ENCODE measurements around the gene GADD45GIP1.
"Not testable (repeated sequence)": the region's sequence is repeated elsewhere in the genome, so short reads cannot be mapped to it uniquely, and the experiment has no call there.

Gene GADD45GIP1

DNA sequence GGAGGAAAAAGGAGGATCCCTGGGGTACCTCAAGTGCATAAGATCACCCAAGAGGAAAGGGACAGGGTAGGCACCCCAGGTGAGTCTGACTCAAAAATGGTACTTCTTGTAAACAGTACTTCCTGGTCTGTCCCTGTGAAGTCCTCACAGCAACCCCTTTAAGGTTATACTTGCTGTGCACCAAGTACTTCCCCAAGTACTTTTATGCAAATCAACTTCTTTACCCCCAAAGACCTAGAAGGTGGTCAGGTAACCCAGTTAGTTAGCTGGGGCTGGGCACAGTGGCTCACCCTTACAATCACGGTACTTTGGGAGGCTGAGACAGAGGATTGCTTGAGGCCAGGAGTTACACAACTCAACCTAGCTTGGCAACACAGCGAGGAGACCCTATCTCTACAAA lies 16.1 kb downstream of the GADD45GIP1 start:
- no peak for DNase-seq (ENCODE audit: low read depth in 2 of 2)

- no peak for DNase-seq (ENCODE audit: low read depth in 2 of 2)
Observed at GRCh38 chr19:12939975-12940423, 17.0 kb downstream of the GADD45GIP1 start.

- no peak for DNase-seq (ENCODE audit: low read depth in 2 of 2)
Observed at GRCh38 chr19:12938779-12939601, 18.0 kb downstream of the GADD45GIP1 start.

DNA sequence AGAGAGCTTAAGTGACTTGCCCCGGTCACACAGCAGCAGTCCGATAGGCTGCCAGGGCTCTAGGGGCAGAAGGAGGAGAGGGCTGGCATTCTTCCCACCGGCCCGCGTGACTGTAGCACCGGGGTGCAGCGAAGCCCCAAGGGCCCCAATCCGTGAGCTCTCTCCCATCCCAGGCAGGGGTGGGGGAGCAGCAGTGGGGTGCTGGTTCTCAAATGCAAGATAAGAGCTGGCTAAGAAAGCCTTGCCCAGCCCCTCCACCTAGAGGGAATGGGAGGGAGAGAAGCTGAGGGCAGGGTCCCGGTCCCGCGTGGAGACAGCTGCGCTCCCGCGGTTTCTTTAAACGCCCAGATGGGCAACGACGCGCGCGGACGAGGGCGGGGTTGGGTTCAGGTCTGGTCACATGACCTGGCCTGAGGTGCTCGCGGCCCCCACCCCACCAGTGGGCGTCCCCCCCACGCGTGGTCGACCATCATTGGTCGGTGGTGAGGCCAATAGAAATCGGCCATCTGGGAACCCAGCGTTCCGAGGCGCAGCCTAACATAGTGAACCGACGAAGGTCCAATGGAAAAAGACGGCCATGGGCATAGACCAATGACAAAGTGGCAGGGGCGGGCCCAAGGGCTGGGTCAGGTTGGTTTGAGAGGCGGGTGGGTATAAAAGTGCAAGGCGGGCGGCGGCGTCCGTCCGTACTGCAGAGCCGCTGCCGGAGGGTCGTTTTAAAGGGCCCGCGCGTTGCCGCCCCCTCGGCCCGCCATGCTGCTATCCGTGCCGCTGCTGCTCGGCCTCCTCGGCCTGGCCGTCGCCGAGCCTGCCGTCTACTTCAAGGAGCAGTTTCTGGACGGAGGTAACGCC lies 18.9 kb downstream of the GADD45GIP1 start, which contains the start of gene CALR:
Gene CALR, plus strand, starts transcription at position 683 of the 852 bp plus-strand sequence. Its CDS starts 71 bp downstream, at position 754.
- peak; percentile 98 to 99 for DNase-seq (ENCODE audit: low read depth in 2 of 2)

DNA sequence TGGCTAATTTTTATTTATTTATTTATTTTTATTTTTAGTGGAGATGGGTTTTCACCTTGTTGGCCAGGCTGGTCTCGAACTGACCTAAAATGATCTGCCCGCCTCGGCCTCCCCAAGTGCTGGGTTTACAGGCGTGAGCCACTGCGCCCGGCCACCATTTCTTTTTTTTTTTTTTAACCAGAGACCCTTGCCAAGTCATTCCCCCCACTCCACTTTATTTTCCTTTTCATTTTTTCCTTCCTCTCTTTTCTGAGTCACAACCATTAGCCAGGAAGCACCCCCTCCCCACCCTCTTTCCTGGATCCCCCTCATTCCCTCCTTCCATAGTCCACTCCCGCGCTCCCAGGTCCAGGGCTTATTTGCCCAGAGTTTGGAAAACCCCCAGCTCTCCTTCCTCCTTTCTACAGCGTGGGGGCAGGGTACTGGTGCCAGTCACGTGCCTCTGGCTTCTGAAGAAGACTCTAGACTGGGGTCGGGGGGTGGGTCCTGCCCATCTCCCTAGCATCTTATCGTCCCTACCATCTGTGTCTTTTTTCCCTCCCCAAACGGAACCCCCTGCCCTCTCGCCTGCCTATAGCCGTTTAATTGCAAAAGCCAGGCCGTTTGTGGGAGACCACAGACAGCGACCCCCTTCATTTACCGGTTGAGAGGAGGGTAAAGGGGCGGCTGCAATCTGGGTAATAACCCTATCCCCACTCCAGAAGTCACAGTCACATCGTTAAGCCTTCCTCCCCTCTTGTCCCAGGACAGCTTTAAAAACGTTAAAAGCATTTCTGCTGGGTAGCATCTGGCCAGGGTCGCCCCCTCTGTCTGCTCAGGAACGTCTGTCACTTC lies 19.7 kb downstream of the GADD45GIP1 start:
- DNase-seq (ENCODE audit: low read depth in 2 of 2): no peak

- no peak for DNase-seq (ENCODE audit: low read depth in 2 of 2)
Observed at GRCh38 chr19:12936582-12936981, 20.4 kb downstream of the GADD45GIP1 start.

- DNase-seq (ENCODE audit: low read depth in 2 of 2): no peak
Observed at GRCh38 chr19:12935071-12935470, 22.0 kb downstream of the GADD45GIP1 start.

- peak; percentile 82 to 85 for DNase-seq (ENCODE audit: low read depth in 2 of 2)
Observed at GRCh38 chr19:12933287-12934072, 23.5 kb downstream of the GADD45GIP1 start, which contains the start of gene FARSA. TSS of gene FARSA (minus strand) at chr19:12933711. CDS start at chr19:12933696, 15 bp downstream.

GRCh38 chr19:12932392-12933286 lies 24.4 kb downstream of the GADD45GIP1 start:
- DNase-seq (ENCODE audit: low read depth in 2 of 2): no peak

DNA sequence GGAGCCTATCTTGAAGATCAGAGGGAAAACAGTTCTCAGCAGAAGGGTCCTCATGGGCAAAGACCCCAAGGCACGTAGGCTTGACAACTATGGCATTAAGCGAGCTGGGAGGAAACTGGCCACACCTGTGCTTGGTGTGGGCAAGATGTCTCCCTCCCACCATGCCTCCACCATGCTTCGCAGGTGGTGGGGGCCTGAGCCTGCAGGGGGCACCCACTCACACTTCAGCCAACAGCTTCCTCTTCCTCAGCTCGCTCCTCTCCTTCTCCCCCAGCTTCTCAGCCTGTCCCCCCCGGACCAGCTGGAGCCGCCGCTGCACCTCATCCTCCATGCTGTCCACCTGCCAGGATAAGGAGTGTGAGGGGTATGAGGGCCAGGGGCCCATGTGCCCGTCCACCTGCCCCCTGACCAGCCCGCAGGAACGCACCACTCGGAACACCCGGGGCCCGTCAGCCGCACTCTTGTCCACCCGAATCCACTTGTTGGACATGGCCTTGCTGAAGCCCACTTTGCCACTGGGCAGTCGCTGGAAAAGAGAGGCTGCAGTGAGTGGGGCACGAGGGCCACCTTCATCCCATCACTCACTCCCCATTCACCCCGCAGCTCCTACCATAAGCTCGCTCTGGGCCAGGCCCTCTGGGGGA lies 26.9 kb downstream of the GADD45GIP1 start:
- DNase-seq (ENCODE audit: low read depth in 2 of 2): no peak

DNA sequence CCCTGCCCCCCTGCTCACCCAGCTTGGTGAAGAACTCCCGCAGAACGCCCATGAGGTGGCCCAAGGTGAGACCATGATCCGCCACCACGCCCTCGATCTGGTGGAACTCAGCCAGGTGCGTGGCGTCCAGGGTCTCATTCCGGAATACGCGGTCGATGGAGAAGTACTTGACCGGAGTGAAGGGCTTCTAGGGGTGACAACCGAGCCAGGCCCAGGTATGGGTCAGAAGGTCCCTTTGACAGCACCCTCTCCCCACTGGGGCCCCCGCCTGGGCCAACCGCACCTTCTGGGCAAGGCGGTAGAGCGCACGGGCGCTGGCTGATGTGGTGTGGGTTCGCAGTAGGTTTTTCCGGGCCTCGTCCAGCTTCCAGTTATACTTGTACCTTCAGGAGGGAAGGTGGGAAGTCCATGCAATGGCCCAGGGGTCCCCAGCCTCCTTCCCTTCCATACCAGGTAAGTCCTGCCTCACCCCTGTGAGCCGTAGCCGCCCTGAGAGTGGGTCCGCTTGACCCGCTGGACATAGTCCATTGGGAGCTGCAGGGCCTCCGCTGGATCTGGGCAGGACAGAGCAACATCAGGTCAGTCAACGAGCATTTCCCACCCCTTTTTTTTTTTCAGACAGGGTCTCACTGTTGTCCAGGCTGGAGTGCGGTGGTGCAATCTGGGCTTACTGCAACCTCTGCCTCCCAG lies 32.3 kb downstream of the GADD45GIP1 start:
- DNase-seq (ENCODE audit: low read depth in 2 of 2): no peak

DNA sequence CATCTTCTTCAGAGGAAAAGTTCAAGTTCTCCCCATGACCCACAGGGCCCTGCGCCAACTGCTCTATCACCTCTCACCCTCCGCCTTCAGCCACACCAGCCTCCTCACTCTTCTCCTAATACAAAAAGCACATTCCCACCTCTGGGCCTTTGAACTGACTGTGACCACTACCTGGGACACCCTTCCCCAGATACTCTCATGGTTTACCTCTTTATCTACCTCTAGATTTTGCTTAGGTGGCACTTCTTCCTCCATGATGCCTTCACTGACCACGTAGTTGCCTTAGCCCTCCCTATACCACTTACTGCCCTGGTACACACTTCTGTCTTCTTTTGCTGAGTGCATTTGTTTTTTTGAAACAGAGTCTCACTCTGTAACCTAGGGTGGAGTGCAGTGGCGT lies 34.1 kb downstream of the GADD45GIP1 start:
- DNase-seq (ENCODE audit: low read depth in 2 of 2): no peak

GRCh38 chr19:12921047-12921446 lies 36.0 kb downstream of the GADD45GIP1 start:
- DNase-seq (ENCODE audit: low read depth in 2 of 2): no peak

GRCh38 chr19:12918253-12918652 lies 38.8 kb downstream of the GADD45GIP1 start:
- DNase-seq (ENCODE audit: low read depth in 2 of 2): no peak

DNA sequence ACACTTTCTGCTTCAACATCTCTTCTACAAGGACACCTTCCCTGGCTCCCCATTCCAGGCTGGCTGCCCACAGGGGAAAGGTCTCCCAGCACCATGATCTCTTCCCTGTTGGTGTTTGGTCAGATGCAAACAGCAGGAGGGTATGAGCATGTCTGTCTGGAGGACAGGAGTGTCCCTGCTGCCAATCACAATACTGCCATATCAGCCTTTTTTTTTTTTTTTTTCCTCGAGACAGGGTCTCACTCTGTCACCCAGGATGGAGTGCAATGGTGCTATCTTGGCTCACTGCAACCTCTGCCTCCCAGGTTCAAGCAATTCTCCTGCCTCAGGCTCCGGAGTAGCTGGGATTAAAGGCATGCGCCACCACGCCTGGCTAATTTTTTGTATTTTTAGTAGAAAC lies 41.2 kb downstream of the GADD45GIP1 start:
- not testable (repeated sequence) for DNase-seq (ENCODE audit: low read depth in 2 of 2)

- DNase-seq (ENCODE audit: low read depth in 2 of 2): no peak
Observed at GRCh38 chr19:12913851-12914690, 43.0 kb downstream of the GADD45GIP1 start.

GRCh38 chr19:12913011-12913561 lies 43.9 kb downstream of the GADD45GIP1 start:
- DNase-seq (ENCODE audit: low read depth in 2 of 2): no peak
